SK-N-MC (cell line): ENCODE data around the gene PRPS1.

Experiments
- DNase-seq: peaks from one replicate; pipeline ENCODE4 v3.0.0-alpha.2; 2011; ENCODE audit warnings: low read depth, low spot score
- H3K27ac ChIP-seq: fragments of 200-600 bp; sonication (generic); 2 replicates; pipeline ENCODE4 v1.5.1; 2016; ENCODE audit warnings: mixed run types
- H3K36me3 ChIP-seq: fragments of 200-600 bp; sonication (generic); 2 replicates; pipeline ENCODE4 v1.6.1; 2017; ENCODE audit warnings: antibody characterized with exemption, low read length, mixed read lengths; ENCODE audit not compliant: insufficient read depth
- H3K4me3 ChIP-seq: fragments of 200-600 bp; sonication (generic); 2 replicates; pipeline ENCODE4 v1.5.1; 2016
- H3K9ac ChIP-seq: fragments of 200-600 bp; sonication (generic); 2 replicates; pipeline ENCODE4 v1.8.0; 2017; ENCODE audit warnings: mixed run types, mixed read lengths; ENCODE audit not compliant: insufficient read length
- H3K9me3 ChIP-seq: fragments of 200-600 bp; sonication (generic); 2 replicates; pipeline ENCODE4 v1.6.1; 2017; ENCODE audit warnings: low read depth, mild to moderate bottlenecking, antibody characterized with exemption, low read length, moderate library complexity, mixed read lengths
- EZH2 ChIP-seq: fragments of 200-600 bp; sonication (generic); IDR thresholded peaks from one replicate; pipeline ENCODE4 v1.6.1; 2017; ENCODE audit warnings: antibody characterized with exemption
- FOXP2 ChIP-seq: optimal IDR thresholded peaks from 2 replicates; pipeline ENCODE3; 2011; ENCODE audit warnings: mild to moderate bottlenecking, moderate library complexity; ENCODE audit not compliant: insufficient read depth; ENCODE audit errors: extremely low read length, control extremely low read depth
- POLR2AphosphoS5 ChIP-seq: IDR thresholded peaks from 2 replicates; pipeline ENCODE4 v1.6.1; 2012; ENCODE audit warnings: mild to moderate bottlenecking, low read depth, low read length, borderline replicate concordance

Gene PRPS1

DNA sequence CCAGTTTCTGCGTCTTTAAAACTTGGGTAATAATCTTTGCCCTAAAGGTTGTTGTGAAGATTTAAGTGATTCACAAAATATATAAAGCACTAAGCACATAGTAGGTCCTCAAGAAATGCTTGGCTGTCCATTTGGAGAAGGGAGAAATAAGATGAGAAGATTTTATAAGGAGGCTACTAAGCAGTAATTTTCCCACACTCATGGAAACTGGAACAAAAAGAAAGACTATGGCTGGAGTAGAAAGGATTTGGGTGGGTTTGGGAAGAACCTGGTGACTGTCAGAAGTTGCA, 47.0 kb downstream of the PRPS1 start:
- H3K9me3 ChIP-seq = no peaks in the 10 kb centered on the region
- H3K27ac ChIP-seq = peak overlapping the region; percentile 14; the same call in 1 of the 2 replicates
- no peak for DNase-seq
- no peak overlapping the region for H3K9ac ChIP-seq
- H3K36me3 ChIP-seq = no peaks in the 10 kb centered on the region
- TF ChIP-seq FOXP2 (no peak), POLR2AphosphoS5 (no peak), EZH2 (no peak)
- H3K4me3 ChIP-seq = peak overlapping the region; percentile 81

DNA sequence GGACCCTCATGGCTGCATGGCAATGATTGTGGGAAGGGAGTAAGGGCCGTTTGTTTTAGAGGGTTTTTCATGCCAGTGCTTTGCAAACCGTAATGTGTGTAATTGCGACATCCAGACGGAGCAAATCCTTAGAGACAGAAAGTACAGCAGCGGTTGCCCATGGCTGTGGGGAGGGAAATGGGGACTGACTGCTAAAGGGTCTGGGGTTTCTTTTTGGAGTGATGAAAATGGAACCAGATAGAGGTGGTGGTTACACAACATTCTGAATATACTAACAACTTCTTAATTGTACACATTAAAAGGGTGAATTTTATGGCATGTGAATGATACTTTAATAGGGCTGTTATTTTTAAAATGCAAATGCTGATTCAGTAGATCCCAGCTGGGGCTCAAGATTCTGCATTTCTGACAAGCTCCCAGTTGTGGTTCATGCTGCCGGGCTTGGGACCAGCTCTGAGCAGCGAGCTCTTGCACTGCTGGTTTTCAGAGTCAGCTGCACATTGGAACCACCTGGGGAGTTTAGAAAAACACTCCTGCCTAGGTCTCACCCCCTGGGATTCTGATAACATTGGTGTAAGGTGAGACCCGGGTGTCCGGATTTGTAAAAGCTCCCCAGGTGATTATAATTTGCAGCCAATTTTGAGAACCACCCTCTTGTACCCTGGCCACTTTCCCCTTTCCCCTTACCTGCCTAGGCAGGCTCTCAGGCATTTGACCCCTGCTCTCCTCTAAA, 47.7 kb downstream of the PRPS1 start:
- Histone ChIP-seq H3K9ac (peak overlapping the region; percentile 65), H3K9me3 (no peaks in the 10 kb centered on the region), H3K27ac (peak overlapping the region; percentile 14; the same call in 1 of the 2 replicates), H3K36me3 (no peaks in the 10 kb centered on the region), H3K4me3 (peak overlapping the region; percentile 81)
- TF ChIP-seq FOXP2 (no peak), EZH2 (no peak), POLR2AphosphoS5 (no peak; the same call in 1 of the 2 replicates)
- no peak for DNase-seq

DNA sequence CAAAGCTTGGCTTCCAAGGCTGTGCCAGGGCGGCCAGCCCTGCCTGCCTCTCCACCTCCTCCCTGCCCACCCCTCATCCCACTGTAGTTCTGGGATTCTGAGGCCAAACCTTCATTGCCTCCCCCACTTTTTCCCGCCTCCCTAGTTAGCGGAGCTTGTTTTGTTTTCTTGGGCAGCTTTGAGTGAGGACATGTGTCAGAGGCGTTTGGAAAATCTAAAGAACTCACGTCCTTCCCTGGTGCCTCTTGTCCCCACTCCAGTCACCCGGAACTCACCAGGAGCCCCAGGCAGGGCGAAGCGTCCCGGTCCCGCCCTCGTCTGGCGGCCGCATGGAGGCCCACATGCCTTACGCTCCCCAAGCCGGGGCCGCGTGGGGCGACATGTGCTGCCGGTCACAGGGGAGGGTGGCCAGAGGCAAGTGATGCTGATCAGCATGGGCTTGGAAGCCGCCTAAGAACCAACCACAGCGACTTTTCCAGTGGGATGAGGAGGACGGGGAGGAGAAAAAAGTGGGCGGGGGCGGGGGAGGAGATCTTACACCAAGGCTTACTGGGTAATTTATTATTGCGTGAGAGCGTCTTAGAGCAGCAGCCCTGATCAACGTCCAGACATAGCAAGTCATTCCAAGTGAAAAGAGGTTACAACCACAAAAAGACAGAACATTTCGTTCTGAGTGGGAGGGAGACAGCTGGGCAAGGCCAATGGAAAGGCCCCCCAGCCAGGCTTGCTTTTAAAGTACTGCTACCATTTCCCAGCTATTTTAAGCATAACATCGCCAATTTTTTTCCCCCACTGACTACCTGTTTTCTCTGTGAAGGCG, 48.5 kb downstream of the PRPS1 start:
- H3K36me3 ChIP-seq = no peaks in the 10 kb centered on the region
- H3K27ac ChIP-seq = peak overlapping the region; percentile 72
- H3K4me3 ChIP-seq = peak overlapping the region; percentile 81
- peak overlapping the region; percentile 65 for H3K9ac ChIP-seq
- TF ChIP-seq POLR2AphosphoS5 = peak; percentile 72
- TF ChIP-seq FOXP2 = no peak
- no peak for TF ChIP-seq EZH2
- DNase-seq = no peak
- no peaks in the 10 kb centered on the region for H3K9me3 ChIP-seq

- Histone ChIP-seq H3K27ac (peak overlapping the region; percentile 72), H3K9ac (peak overlapping the region; percentile 55), H3K36me3 (no peaks in the 10 kb centered on the region), H3K4me3 (peak overlapping the region; percentile 81), H3K9me3 (no peaks in the 10 kb centered on the region)
- DNase-seq = no peak
- TF ChIP-seq POLR2AphosphoS5 (no peak), EZH2 (no peak), FOXP2 (no peak)
These were observed 49.2 kb downstream of the PRPS1 start for GRCh38 chrX:107677501-107677901.

- Histone ChIP-seq H3K4me3 (no peak overlapping the region), H3K9me3 (no peaks in the 10 kb centered on the region), H3K36me3 (no peaks in the 10 kb centered on the region), H3K9ac (no peak overlapping the region), H3K27ac (no peak overlapping the region)
- TF ChIP-seq FOXP2 = no peak
- no peak for TF ChIP-seq POLR2AphosphoS5
- no peak for TF ChIP-seq EZH2
- DNase-seq = no peak
These were observed 49.6 kb downstream of the PRPS1 start for GRCh38 chrX:107677909-107678308.

- Histone ChIP-seq H3K36me3 (no peaks in the 10 kb centered on the region), H3K9ac (no peak overlapping the region), H3K27ac (no peak overlapping the region), H3K9me3 (no peaks in the 10 kb centered on the region), H3K4me3 (no peak overlapping the region)
- no peak for TF ChIP-seq FOXP2
- no peak for DNase-seq
These were observed 50.8 kb downstream of the PRPS1 start for GRCh38 chrX:107678957-107679740.

DNA sequence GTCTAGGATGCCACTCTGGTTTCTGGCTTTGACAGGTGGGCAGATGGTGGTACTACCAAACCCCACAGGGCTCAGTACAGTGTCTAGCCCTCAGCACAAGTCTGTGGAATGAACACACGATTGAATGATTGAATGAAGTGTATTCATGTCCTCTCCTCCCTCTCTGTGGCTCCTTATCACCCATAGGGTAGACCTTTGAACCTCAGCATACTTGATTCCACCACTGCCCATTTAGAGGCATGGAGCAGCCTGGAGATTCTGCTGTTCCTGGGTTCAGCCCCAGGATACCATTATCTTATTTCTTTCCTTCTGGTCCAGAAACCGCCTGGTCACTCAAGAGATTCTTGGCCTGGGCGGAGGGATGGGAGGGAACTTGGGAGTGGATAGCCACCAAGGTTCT, 53.9 kb downstream of the PRPS1 start:
- Histone ChIP-seq H3K27ac (no peak overlapping the region), H3K36me3 (no peaks in the 10 kb centered on the region), H3K9ac (no peak overlapping the region), H3K9me3 (no peaks in the 10 kb centered on the region), H3K4me3 (no peak overlapping the region)
- no peak for DNase-seq
- TF ChIP-seq FOXP2 (no peak), POLR2AphosphoS5 (no peak), EZH2 (no peak)
